HepG2 (cell line): ENCODE measurements around the gene IFNAR1. TPM values are rescaled to one million over a fixed set of nuclear protein-coding genes. Genes with fewer than 3 reads are reported as not detected.

Experiments
- ATAC-seq: fragments of 200-7000 bp; cut with Tn5 transposase; 3 replicates; pipeline ENCODE4 v1.9.1; 2020; ENCODE audit warnings: mild to moderate bottlenecking, moderate library complexity
- BruUV-seq: library from RNA; stranded (reverse); fragments of 400-500 nt; replicated peaks from 2 replicates; lab custom pipeline; 2021; lab: Mats Ljungman, UMichigan
- CTCF ChIA-PET: fragments of 300-600 bp; formaldehyde crosslinking; extraction: SDS; loops from one replicate; lab custom pipeline; 2021; ENCODE audit warnings: low total read pairs, inconsistent platforms, low intra/inter-chr PET ratio; lab: Yijun Ruan, JAX
- POLR2A ChIA-PET: fragments of 350-600 bp; sonication (Branson Sonifier 250); formaldehyde crosslinking; loops from one replicate; lab custom pipeline; 2020; ENCODE audit warnings: antibody characterized with exemption, inconsistent platforms; lab: Yijun Ruan, JAX
- DNase-seq: peaks from one replicate; pipeline ENCODE4 v3.0.0-alpha.2; 2015; ENCODE audit warnings: low spot score
- FAIRE-seq: peaks from 3 replicates; lab custom pipeline; 2011; peaks lifted over from hg19 to GRCh38; lab: Jason Lieb, UNC
- H2AFZ ChIP-seq: one replicate; pipeline ENCODE4 v1.6.1; 2011; ENCODE audit warnings: low read length, inconsistent platforms
- H3K27ac ChIP-seq: fragments of 300-600 bp; 3 replicates; pipeline ENCODE4 v1.8.0; 2011; ENCODE audit warnings: mixed run types, mild to moderate bottlenecking, mixed read lengths, low read length, inconsistent platforms; ENCODE audit not compliant: insufficient read depth; ENCODE audit errors: extremely low read length
- H3K27me3 ChIP-seq, 2 experiments: fragments of 200-600 bp in 1 of 2; 2 replicates in 1 of 2; 3 replicates in 1 of 2; pipeline versions ENCODE4 v1.6.0 to v1.8.0; 2011; ENCODE audit warnings: low read length in 2 of 2, mild to moderate bottlenecking in 2 of 2, moderate library complexity in 2 of 2, inconsistent platforms in 1 of 2; ENCODE audit not compliant: insufficient read depth in 2 of 2, control insufficient read depth in 1 of 2
- H3K36me3 ChIP-seq, 2 experiments: fragments of 200-600 bp in 1 of 2; replicated peaks in 1 of 2; 2 replicates in 1 of 2; 3 replicates in 1 of 2; pipeline versions ENCODE4 v1.5.1 to v1.8.0; 2011; ENCODE audit warnings: low read length in 2 of 2, inconsistent platforms in 1 of 2; ENCODE audit not compliant: insufficient read depth in 2 of 2, control insufficient read depth in 1 of 2
- H3K4me1 ChIP-seq: 2 replicates; pipeline ENCODE4 v1.5.1; 2012; ENCODE audit warnings: low read length, inconsistent platforms; ENCODE audit not compliant: insufficient read depth
- H3K4me2 ChIP-seq: 2 replicates; pipeline ENCODE4 v1.6.0; 2011; ENCODE audit warnings: low read depth, low read length, inconsistent platforms
- H3K4me3 ChIP-seq, 3 experiments: fragments of 200-600 bp in 1 of 3; sonication (generic), shearing (Covaris generic) in 1 of 3; replicated peaks in 1 of 3; 2 replicates each; pipeline ENCODE4 v1.5.1; 2011 to 2016; ENCODE audit warnings: low read length in 3 of 3, inconsistent platforms in 2 of 3, low read depth in 2 of 3, mild to moderate bottlenecking in 2 of 3, control low read depth in 1 of 3, mixed read lengths in 1 of 3; ENCODE audit not compliant: insufficient read depth in 1 of 3
- H3K79me2 ChIP-seq: one replicate; pipeline ENCODE4 v1.6.1; 2011; ENCODE audit warnings: low read length, inconsistent platforms; ENCODE audit not compliant: insufficient read depth
- H3K9ac ChIP-seq: 2 replicates; pipeline ENCODE4 v1.6.0; 2011; ENCODE audit warnings: mild to moderate bottlenecking, low read depth, low read length, inconsistent platforms; ENCODE audit not compliant: insufficient read depth
- H3K9me3 ChIP-seq: 2 replicates; pipeline ENCODE4 v1.5.1; 2012; ENCODE audit warnings: mild to moderate bottlenecking, low read length
- H4K20me1 ChIP-seq: 2 replicates; pipeline ENCODE4 v1.6.0; 2011; ENCODE audit warnings: inconsistent platforms, mild to moderate bottlenecking, low read length, moderate library complexity; ENCODE audit not compliant: insufficient read depth
- HNF4G ChIP-seq, 2 experiments: sonication (generic) in 1 of 2; formaldehyde crosslinking in 1 of 2; IDR thresholded peaks; 2 replicates each; pipeline versions ENCODE4 v1.4.0 to v1.6.1; 2011 to 2020; ENCODE audit warnings: borderline replicate concordance in 2 of 2, low read depth in 2 of 2, mild to moderate bottlenecking in 2 of 2, low read length in 1 of 2, missing genetic modification reagents in 1 of 2, moderate library complexity in 1 of 2
- RBM22 ChIP-seq: fragments of 200-400 bp; formaldehyde crosslinking; optimal IDR thresholded peaks from 2 replicates; pipeline ENCODE3; 2017; ENCODE audit warnings: mild to moderate bottlenecking, low read length, moderate library complexity
- SIX4 ChIP-seq: sonication (generic); formaldehyde crosslinking; IDR thresholded peaks from 2 replicates; pipeline ENCODE4 v1.4.0; 2020; ENCODE audit warnings: missing genetic modification reagents
- ZNF431 ChIP-seq: sonication (generic); formaldehyde crosslinking; IDR thresholded peaks from 2 replicates; pipeline ENCODE4 v1.9.0; 2022; ENCODE audit warnings: missing genetic modification reagents, low read depth, mild to moderate bottlenecking, borderline replicate concordance
- ZNF883 ChIP-seq: sonication (generic); formaldehyde crosslinking; IDR thresholded peaks from 2 replicates; pipeline ENCODE4 v1.5.1; 2020; ENCODE audit warnings: mild to moderate bottlenecking, missing genetic modification reagents; ENCODE audit errors: not compliant biosample characterization
- WGBS: methylation state at CpG from one replicate; pipeline ENCODE4 v1.1.6; 2017; ENCODE audit warnings: low lambda C conversion rate; 5-methylcytosine and 5-hydroxymethylcytosine counted together
- in situ Hi-C: cut with HindIII; loops from 2 replicates; pipeline ENCODE4 v1.10.0; 2017; ENCODE audit warnings: low pct_unique_long_range_greater_than_20kb; ENCODE audit not compliant: extremely low pct_ligation_motif_present
- intact Hi-C: fragments of 100-400 bp; cut with micrococcal nuclease; formaldehyde crosslinking; loops from one replicate; pipeline ENCODE4 v1.10.0; 2022; ENCODE audit not compliant: unreplicated experiment
- polyA plus RNA-seq, 8 experiments: library from polyadenylated mRNA; depleted of rRNA in 3 of 8; stranded (reverse) in 7 of 8; unstranded in 1 of 8; fragments of >200 nt; fragmentation: Illumina TruSeq in 4 of 8; extraction: Trizol in 4 of 8; gene quantifications; 2 replicates each; pipeline versions ENCODE4 v1.2.1 to v1.2.3, GENCODE V29; 2011 to 2016; ENCODE audit warnings: low read depth in 4 of 8, missing spikeins in 1 of 8, mixed read lengths in 1 of 8; ENCODE audit not compliant: insufficient read depth in 1 of 8
- total RNA-seq, 5 experiments: library from RNA; depleted of rRNA; stranded (reverse); fragments of >200 nt; fragmentation: Illumina TruSeq; extraction: Trizol; gene quantifications; 2 replicates each; pipeline ENCODE4 v1.2.3, GENCODE V29; 2016; ENCODE audit warnings: low read depth in 1 of 5
- TF ChIP-seq, protein P1 (sequence below): sonication (generic); formaldehyde crosslinking; conservative IDR thresholded peaks from 2 replicates; pipeline ENCODE4 v1.8.0; 2022; ENCODE audit warnings: missing genetic modification reagents

The IFNAR1 gene
- total and polyA plus RNA-seq, 2 of the 13 experiments (the other 11 are each of a cell fraction or from before 2014, with no cell fraction given) = 6.7 to 9.3 TPM

DNA sequence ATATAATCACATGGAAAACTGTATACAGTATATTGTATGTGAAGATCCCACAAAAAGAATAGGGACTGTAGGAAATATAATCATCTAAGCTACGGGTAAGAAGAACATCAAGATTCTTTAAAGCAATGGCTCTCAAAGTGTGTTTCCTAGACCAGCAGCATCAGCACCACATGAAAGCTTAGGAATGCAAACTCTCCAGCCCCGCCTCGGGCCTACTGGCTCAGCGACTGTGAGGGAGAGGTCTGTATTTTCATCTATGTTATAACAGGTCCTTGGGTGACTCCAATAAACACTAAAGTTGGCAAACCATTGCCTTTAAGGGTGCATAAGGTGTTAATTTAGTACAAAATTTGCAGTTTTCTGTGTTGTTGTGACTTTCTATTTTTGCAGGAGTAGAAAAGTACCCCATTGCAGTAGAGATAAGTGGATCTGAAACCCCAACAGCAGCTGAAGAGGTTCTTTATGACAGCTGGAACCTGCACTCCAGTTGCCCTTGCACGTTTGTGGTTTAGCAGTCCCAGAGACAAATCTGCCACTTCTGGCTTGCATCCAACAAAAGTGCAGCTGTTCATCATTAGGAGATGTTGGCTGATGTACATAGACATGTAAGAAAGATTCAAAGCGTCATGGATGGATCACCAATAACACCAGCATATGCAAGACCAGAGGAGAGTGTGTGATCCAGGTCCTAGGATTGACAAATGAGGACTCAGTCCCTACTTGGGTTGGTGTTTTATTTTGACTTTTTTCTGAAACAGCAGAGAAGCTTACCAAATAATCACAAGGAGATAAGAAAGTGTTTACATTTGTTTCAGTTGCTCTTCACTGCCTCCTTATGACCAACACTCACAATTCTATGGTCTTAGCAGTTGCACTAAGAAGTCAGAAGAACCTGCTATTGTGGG is 15.9 kb upstream of the IFNAR1 start:
- CTCF ChIA-PET = no interaction called here
- Histone ChIP-seq H2AFZ (no peak overlapping the region), H3K27me3 (no peaks in the 10 kb centered on the region), H3K27ac (no peak overlapping the region), H3K36me3 (no peaks in the 10 kb centered on the region), H3K79me2 (no peaks in the 10 kb centered on the region), H3K4me2 (no peak overlapping the region), H4K20me1 (no peaks in the 10 kb centered on the region), H3K9ac (no peak overlapping the region), H3K9me3 (0 out of 2 replicates have a peak, but pooled peaks cover 4% of the 10 kb centered on the region), H3K4me3 (no peak overlapping the region), H3K4me1 (peaks cover 22% of the 10 kb centered on the region)
- DNase-seq (no peak), FAIRE-seq (no peak), ATAC-seq (no peak)
- POLR2A ChIA-PET = no interaction called here
- no TSS peak for BruUV-seq
- intact Hi-C loops = no loop called here
- WGBS = 17% methylated on average over 6 of the region's 6 CpGs
- TF ChIP-seq HNF4G (IDR thresholded peaks at IDR 0.05; ENCODE audit: borderline replicate concordance, low read depth, low read length) = no peak
- TF ChIP-seq HNF4G (CRISPR knock-in tag; IDR thresholded peaks at IDR 0.05; ENCODE audit: borderline replicate concordance, low read depth) = no peak
- TF ChIP-seq, protein P1, sequence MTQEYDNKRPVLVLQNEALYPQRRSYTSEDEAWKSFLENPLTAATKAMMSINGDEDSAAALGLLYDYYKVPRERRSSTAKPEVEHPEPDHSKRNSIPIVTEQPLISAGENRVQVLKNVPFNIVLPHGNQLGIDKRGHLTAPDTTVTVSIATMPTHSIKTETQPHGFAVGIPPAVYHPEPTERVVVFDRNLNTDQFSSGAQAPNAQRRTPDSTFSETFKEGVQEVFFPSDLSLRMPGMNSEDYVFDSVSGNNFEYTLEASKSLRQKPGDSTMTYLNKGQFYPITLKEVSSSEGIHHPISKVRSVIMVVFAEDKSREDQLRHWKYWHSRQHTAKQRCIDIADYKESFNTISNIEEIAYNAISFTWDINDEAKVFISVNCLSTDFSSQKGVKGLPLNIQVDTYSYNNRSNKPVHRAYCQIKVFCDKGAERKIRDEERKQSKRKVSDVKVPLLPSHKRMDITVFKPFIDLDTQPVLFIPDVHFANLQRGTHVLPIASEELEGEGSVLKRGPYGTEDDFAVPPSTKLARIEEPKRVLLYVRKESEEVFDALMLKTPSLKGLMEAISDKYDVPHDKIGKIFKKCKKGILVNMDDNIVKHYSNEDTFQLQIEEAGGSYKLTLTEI = no peak
- TF ChIP-seq RBM22 = no peak
- no peak for TF ChIP-seq ZNF431
- no peak for TF ChIP-seq ZNF883 (CRISPR knock-in tag)
- no peak for TF ChIP-seq SIX4 (CRISPR knock-in tag)
- TF ChIP-seq, all 625 proteins: peak for 0
- in situ Hi-C loops = no loop called here
